Fibroblast of upper back skin (primary cell): Measurements from ENCODE around the gene DHRS4.
"Not testable (repeated sequence)": the region's sequence is repeated elsewhere in the genome, so short reads cannot be mapped to it uniquely, and the experiment has no call there.

ENCODE experiments used
- DNase-seq: peaks from one replicate; pipeline ENCODE4 v3.0.0-alpha.2; 2013

DHRS4 gene

DNA sequence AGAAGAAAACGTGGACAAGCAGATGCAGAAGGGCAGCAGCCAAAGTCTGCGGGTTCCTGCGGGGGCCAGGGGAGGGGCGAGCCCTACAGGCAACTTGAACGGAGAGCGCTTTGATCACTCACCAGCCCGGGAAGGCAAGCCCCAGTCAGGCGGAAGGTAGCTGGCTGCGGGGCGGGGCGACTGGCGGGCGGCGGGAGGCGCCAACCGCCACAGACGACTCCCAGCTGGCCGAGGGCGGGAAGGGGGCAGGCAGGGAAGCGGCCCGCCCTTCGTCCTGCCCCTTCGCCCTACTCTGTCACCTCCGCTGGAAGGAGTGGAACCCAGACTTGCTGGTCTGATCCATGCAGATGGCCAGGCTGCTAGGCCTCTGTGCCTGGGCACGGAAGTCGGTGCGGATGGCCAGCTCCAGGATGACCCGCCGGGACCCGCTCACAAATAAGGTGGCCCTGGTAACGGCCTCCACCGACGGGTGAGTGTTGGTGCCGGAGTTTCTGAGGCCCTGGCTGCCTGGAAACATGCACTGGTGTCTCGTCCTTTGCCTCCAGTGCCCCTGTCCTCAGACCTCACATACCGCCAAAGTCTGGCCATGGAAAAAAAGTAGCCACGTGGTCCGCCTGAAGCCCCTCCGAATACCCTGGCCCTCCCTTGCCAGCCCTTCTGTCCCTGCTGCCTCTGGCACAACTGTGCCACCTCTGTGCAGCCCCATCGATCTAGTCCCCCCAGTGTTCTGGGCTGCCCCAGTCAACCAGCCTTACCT, 35.2 kb downstream of the DHRS4 start, which contains the start of gene DHRS4L2:
Gene DHRS4L2 (plus strand): TSS at position 323 of the 757 bp plus-strand sequence. CDS start 19 bp downstream, at position 342.
- DNase-seq, result peak; percentile 63

DNA sequence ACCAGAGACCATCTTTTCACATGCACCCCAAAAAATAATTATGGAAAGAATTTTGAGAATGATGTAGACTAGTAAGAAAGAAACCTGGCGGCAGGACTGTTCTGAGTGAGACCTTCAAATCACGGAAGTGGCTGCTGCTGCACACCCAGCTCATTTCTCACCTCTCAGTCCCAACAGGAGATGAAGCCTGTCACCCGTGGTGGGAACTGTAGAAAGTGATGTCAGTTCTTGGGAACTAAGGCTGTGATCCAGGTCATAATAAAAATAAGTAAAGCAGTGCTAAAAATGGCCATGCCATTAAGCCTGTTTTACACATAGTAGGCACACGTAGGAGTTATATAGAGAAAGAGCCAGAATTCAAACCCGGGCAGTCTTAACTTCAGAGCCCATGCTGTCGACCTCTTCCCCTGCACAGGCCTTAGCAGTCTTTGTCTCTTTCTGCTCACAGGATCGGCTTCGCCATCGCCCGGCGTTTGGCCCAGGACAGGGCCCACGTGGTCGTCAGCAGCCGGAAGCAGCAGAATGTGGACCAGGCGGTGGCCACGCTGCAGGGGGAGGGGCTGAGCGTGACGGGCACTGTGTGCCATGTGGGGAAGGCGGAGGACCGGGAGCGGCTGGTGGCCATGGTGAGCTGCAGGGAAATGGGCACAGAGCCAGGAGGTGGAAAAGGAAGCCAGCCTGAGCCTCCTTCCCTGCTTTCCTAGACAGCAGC, 36.3 kb downstream of the DHRS4 start:
- not testable (repeated sequence) for DNase-seq

DNA sequence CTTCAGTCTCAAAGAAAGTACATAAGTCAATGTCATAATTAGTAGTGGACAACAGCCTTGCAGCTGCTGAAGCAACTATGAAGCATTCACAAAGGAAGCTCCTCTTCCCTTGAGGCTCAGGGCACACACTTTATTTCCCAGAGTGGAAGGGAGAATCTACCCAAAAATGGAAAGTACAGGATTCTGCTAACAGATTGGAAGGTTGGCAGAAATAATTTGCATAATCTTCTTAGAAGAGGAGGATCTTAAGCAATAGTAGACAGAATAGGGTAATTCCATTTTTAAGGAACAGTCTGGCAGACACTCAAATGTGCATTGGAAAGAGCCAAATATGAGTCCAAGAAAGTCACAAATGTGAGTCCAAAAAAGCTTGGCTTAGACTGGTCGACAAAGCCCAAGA, 37.4 kb downstream of the DHRS4 start:
- DNase-seq, result not testable (repeated sequence)

DNA sequence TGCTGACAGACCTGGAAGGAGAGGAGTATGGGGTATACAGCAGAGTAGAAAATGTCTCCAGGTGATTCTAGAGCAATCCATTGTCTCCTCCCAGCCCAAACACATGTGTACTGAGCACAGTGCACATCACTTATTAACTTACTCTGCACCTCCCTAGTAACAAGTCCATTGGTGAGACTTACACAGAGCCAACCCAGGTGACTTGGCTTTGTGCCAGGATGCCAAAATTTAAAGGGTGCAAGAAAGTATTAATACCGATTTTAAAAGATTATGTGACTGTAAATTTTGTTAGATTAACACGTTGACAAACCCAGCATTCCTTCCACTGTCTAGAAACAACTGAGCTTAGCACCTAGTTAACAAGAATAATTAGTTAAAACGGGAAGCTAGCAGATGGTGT, 39.5 kb downstream of the DHRS4 start:
- not testable (repeated sequence) for DNase-seq

DNA sequence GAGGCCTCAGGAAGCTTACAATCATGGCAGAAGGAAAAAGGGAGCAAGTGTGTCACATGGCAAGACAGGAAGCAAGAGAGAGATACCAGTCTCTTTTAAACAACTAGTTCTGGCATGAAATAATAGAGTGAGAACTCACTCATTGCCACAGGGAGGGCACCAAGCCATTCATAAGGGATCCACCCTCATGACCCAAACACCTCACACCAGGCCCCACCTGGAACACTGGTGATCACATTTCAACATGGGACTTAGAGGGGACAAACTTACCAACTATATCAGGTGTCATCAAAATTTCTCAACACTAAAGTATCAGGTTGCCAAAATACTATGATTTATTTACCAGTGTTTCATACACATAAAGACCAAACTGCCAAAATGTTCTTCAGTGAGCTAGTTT, 42.4 kb downstream of the DHRS4 start:
- DNase-seq, result not testable (repeated sequence)

DNA sequence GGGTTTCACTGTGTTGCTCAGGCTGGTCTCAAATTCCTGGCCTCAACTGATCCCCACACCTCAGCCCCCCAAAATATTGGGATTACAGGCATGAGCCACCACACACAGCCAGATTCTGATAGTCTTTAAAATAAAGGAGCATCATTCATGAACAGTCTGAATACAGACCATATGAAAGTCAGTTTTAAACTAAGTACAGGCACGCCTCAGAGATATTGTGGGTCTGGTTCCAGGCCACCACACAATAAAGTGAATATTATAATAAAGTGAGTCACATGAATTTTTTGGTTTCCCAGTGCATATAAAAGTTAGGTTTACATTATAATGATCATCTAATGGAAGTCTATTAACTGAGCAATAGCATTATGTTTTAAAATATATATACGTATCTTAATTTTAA, 43.3 kb downstream of the DHRS4 start:
- not testable (repeated sequence) for DNase-seq

DNA sequence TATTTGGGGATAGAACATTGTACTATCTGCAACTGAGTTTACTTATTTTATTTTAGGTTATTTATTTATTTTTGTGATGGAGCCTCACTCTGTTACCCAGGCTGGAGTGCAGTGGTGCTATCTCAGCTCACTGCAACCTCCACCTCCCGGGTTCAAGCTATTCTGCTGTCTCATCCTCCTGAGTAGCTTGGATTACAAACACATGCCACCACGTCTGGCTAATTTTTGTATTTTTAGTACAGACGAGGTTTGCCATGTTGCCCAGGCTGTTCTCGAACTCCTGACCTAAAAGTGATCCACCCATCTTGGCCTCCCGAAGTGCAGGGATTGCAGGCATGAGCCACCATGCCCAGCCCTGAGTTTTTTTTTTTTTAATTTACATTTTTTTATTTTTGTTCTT, 46.1 kb downstream of the DHRS4 start:
- not testable (repeated sequence) for DNase-seq

DNA sequence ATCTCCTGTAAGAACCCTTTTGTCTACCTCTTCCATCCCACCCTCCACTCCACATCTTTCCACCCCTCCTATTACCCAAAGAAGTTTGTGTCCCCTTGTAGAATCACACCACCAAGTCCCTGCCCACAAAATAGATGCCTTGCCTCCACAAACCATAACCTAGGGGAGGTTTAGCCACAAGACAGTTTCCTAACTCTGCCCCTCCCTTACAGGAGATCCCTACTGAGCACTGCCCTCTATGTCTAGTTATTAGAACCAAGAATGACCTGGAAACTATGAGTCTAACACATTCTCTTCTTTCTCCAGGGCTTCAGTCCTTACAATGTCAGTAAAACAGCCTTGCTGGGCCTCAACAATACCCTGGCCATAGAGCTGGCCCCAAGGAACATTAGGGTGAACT, 47.5 kb downstream of the DHRS4 start:
- DNase-seq, result not testable (repeated sequence)

DNA sequence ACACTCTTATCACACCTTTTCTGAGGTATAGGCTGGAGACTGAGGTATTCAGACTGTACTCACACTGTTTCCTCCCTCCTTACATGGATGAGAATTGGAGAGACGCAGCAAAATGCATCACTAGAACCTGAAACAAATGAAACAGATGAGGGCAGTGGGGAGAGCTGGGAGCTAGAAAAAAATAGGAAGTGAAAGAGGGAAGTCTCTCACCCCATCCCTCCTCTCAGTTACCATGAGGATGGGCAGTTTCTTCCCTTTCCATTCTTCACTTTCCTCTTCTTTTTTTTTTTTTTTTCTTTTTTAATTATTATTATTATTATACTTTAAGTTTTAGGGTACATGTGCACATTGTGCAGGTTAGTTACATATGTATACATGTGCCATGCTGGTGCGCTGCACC, 48.1 kb downstream of the DHRS4 start:
- not testable (repeated sequence) for DNase-seq

DNA sequence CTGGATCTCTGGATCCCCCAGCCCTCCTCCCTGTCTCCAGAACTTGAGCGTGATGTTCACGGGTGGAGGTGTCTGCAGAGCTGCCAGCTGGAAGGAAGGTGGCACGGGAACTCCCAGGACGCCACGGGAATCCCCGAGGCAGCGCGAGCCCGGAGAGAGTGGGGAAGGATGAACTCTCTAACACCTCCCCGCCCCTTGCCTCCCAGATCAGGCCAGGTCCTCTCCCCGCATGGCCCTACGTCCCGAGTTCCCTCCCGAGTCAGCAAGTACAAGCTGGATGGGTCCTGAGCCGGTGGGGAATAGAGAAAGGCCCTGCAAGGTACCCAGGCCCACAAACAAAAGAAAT, 52.9 kb downstream of the DHRS4 start:
- not testable (repeated sequence) for DNase-seq

DNA sequence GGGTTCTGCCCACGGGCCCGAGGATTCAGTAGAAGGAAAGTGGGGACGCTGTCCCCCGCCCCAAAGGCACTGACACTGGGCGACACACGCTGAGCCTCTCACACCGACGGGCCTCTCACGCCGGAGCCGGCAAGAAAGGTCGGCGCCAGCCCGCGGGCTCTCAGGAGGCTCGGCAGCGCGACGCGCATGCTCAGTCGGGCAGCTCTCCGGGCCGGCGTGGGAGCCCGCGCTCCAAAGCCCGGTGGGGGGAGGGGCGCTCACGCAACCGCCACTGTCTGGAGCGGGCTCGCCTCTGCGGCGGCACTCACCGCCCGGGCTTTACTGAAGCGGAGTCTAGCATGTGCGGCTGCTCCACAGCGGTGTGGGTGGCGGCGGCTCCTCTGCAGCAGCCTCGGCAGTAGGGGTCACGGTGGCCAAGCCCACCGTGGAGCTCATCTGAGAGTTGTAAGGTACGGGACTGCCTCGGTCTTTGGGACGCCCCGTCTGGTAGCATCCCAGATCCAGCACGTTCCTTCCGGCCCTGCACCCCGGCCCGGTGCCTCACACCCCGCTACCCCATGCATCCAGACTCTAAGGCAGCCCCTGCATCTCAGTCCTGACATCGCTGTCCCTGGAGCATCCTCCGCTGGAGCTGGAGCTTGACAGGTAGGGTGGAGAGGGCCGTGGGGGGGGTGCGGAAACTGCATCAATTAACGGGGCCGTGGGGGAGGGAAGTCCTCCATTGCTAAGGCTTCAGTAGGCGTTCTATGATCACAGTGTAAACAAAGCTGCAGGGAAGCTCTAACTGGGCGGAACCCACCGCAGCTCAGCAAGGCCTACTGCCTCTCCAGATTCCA, 53.5 kb downstream of the DHRS4 start:
- DNase-seq, result peak; percentile 16

DNA sequence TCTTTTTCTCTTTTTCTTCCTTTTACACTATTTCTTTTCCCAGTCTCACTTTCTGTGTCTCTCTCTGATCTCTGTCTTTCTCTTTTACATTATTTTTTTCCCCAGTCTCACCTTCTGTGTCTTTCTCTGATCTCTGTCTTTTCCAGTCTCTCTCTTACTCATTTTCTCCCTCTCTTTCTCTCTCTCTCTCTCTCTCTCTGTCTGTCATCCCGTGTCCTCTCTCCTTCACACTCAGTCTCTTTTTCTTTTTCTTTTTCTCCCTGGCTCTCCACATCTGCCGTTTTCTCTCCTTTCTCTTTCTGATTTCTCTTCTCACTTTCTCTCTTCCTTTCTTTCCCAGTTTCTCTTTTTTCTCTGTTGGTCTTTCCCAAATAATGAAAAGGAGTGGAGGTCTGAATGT, 57.5 kb downstream of the DHRS4 start:
- no peak for DNase-seq

DNA sequence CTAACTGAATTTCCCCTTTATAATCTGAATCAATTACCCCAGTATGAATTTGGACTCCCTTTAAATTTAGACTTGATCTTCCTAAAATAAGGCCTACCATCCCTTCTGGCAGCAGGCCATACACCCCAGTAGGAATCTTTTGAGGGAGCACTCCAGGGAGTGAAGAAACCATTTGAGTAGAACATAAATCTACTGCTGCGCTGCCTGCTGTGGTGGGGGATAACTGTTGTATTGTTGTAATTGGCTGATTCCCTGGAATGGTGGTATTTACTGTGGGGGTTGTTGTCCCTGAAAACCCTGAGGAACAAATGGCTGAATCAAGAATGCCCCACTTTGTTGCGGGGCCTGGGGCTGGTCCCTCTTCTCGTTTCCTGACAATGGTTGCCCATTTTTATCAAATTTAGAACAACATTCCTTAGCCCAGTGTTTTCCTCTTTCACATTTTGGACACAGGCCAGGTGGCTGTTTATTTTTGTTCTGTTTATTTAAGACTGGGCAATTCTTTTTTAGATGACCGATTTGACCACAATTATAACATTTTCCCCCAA, 59.2 kb downstream of the DHRS4 start:
- not testable (repeated sequence) for DNase-seq

DNA sequence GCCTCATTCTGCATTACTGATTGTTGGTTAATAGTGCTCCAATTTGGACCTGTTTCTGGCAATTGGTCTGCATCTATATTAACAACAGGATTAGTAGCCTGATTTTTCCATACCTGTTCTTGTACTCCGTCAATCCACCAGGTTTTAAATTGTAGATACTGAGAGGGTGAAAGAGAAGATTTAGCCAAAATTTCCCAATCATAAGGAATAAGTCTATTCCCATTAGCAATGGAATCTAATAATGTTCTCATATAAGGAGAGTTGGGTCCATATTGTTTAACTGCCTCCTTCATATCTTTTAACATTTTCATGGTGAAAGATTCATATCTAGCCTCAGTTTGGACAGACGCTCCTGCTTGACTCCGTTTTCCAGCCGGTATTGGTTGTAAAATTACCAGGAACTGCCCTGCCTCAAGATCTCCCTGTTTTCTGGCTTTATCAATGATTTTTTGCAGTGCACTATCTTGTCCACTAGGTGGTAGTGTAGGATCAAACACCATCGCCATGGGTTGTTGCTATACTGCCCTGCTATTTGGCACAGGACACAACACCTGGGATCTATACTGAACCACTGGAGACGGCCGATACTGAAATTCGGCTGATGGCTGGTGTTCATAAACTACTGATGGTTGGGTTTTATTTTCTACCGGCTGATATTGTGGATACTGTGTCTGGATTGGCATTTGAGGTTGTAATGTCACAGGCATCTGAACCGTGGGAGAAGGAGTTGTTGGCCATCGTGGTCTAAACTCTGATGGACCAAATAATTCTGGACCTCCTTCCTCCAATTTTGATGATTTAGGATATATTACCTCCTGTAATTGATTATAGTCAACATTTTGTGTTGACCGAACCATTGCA, 60.3 kb downstream of the DHRS4 start:
- DNase-seq, result peak; percentile 65

DNA sequence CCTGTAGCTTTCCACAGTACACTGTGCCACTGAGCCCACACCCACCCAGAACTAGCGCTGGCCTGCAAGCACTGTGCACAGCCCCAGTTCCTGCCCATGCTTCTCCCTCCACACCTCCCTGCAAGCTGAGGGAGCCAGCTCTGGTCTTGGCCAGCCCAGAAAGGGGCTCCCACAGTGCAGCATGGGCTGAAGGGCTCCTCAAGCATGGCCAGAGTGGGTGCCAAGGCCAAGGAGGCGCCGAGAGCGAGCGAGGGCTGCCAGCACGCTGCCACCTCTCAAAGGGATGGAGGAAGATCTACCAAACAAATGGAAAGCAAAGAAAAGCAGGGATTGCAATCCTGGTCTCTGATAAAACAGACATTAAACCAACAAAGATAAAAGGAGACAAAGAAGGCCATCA, 62.2 kb downstream of the DHRS4 start:
- DNase-seq, result not testable (repeated sequence)
